Neural crest cell (in vitro differentiated cells): ENCODE results near the gene ZMYM1. TPM values are rescaled to one million over a fixed set of nuclear protein-coding genes. Genes with fewer than 3 reads are reported as not detected.

Source experiments
- DNase-seq: peaks from one replicate; pipeline ENCODE4 v3.0.0; 2021; ENCODE audit warnings: low read depth, mixed read lengths, low spot score
- H3K27ac Mint-ChIP-seq: one replicate; pipeline ENCODE4 v1.8.0; 2021; ENCODE audit warnings: mild to moderate bottlenecking, mixed read lengths; ENCODE audit not compliant: unreplicated experiment
- H3K27me3 Mint-ChIP-seq: 2 replicates; pipeline ENCODE4 v1.8.0; 2021; ENCODE audit warnings: low read depth, mild to moderate bottlenecking, mixed read lengths
- H3K36me3 Mint-ChIP-seq: 2 replicates; pipeline ENCODE4 v1.8.0; 2021; ENCODE audit warnings: low read depth, mild to moderate bottlenecking, mixed read lengths
- H3K4me1 Mint-ChIP-seq: 2 replicates; pipeline ENCODE4 v1.8.0; 2021; ENCODE audit warnings: mixed read lengths
- H3K4me3 Mint-ChIP-seq: one replicate; pipeline ENCODE4 v1.8.0; 2021; ENCODE audit warnings: mild to moderate bottlenecking, mixed read lengths
- H3K9me3 Mint-ChIP-seq: 2 replicates; pipeline ENCODE4 v1.8.0; 2021; ENCODE audit warnings: mixed read lengths
- CTCF ChIP-seq: fragments of 200-600 bp; sonication (generic); conservative IDR thresholded peaks from 2 replicates; pipeline ENCODE4 v1.5.0; 2021; ENCODE audit warnings: antibody characterized with exemption, mild to moderate bottlenecking
- total RNA-seq: library from RNA; stranded (reverse); gene quantifications from 2 replicates; pipeline ENCODE4 v1.2.1, GENCODE V29; 2021

Gene ZMYM1
- total RNA-seq, 1 donor from 2014 or later, result 29.3 TPM

- Mint-ChIP-seq H3K36me3 (peaks cover 2% of the 10 kb centered on the region), H3K27ac (no peak overlapping the region), H3K4me1 (no peaks in the 10 kb centered on the region), H3K9me3 (peaks cover 5% of the 10 kb centered on the region), H3K4me3 (no peak overlapping the region), H3K27me3 (no peaks in the 10 kb centered on the region)
- no peak for TF ChIP-seq CTCF
- no peak for DNase-seq
These were observed 85.7 kb downstream of the ZMYM1 start for GRCh38 chr1:35164893-35165292.

Other genes with a start within 250 kb of the ZMYM1 start
- 43.2 and 45.4 TPM in 2 replicates for gene SMIM12, start 219.6 kb upstream of the ZMYM1 start, total RNA-seq
- gene DLGAP3, start 149.7 kb upstream of the ZMYM1 start, total RNA-seq, result 4.7 and 5.0 TPM in 2 replicates
- gene TMEM35B, start 94.0 kb upstream of the ZMYM1 start, total RNA-seq, result 3.6 and 3.9 TPM in 2 replicates
- gene ZMYM6, start 47.4 kb upstream of the ZMYM1 start, total RNA-seq, result 19.2 and 23.2 TPM in 2 replicates
- 644 and 666 TPM in 2 replicates for gene SFPQ, start 113.8 kb downstream of the ZMYM1 start, total RNA-seq
- 92.6 and 95.5 TPM in 2 replicates for gene ZMYM4, start 189.3 kb downstream of the ZMYM1 start, total RNA-seq